GM19240 (cell line): ENCODE results near the gene ZNF574.

Source experiments
- DNase-seq: peaks from one replicate; pipeline ENCODE4 v3.0.0; 2011; ENCODE audit warnings: low spot score; ENCODE audit not compliant: insufficient read length

The ZNF574 gene

GRCh38 chr19:42125536-42125935 lies 49.6 kb downstream of the ZNF574 start:
- DNase-seq = no peak

- DNase-seq = no peak
Measured at GRCh38 chr19:42126574-42126973, 50.6 kb downstream of the ZNF574 start.

GRCh38 chr19:42129399-42130253 lies 53.7 kb downstream of the ZNF574 start:
- peak; percentile 58 for DNase-seq

GRCh38 chr19:42130254-42130573 lies 54.2 kb downstream of the ZNF574 start:
- no peak for DNase-seq
